MM.1S (cell line): ENCODE results near the gene MEDAG.

Source experiments
- DNase-seq: peaks from one replicate; pipeline ENCODE4 v3.0.0-alpha.2; 2015
- H2AFZ ChIP-seq: fragments of 300-600 bp; sonication (generic); 2 replicates; pipeline ENCODE4 v1.6.0; 2016; ENCODE audit warnings: antibody characterized with exemption, low read length
- H3F3A ChIP-seq: fragments of 300-600 bp; sonication (generic); 2 replicates; pipeline ENCODE4 v1.6.1; 2016; ENCODE audit warnings: mild to moderate bottlenecking, antibody characterized with exemption, low read length, moderate library complexity, mixed read lengths; ENCODE audit not compliant: insufficient read depth
- H3K27ac ChIP-seq: fragments of 300-600 bp; sonication (generic); 2 replicates; pipeline ENCODE4 v1.5.1; 2016; ENCODE audit warnings: mild to moderate bottlenecking, low read length
- H3K27me3 ChIP-seq: fragments of 300-600 bp; sonication (generic); replicated peaks from 2 replicates; pipeline ENCODE4 v1.6.0; 2016; ENCODE audit warnings: low read length; ENCODE audit not compliant: insufficient read depth
- H3K36me3 ChIP-seq: fragments of 300-600 bp; sonication (generic); replicated peaks from 2 replicates; pipeline ENCODE4 v1.6.1; 2016; ENCODE audit warnings: mild to moderate bottlenecking, low read length, mixed read lengths; ENCODE audit not compliant: insufficient read depth
- H3K4me1 ChIP-seq: fragments of 300-600 bp; sonication (generic); 2 replicates; pipeline ENCODE4 v1.6.1; 2016; ENCODE audit warnings: low read length, mixed read lengths
- H3K4me2 ChIP-seq: fragments of 300-600 bp; sonication (generic); 2 replicates; pipeline ENCODE4 v1.6.0; 2016; ENCODE audit warnings: low read depth, low read length
- H3K4me3 ChIP-seq: fragments of 300-600 bp; sonication (generic); 2 replicates; pipeline ENCODE4 v1.5.1; 2016; ENCODE audit warnings: low read length, mixed read lengths
- H3K79me2 ChIP-seq: fragments of 300-600 bp; sonication (generic); 2 replicates; pipeline ENCODE4 v1.6.1; 2016; ENCODE audit warnings: mixed run types, low read length, mixed read lengths
- H3K9ac ChIP-seq: fragments of 300-600 bp; sonication (generic); 2 replicates; pipeline ENCODE4 v1.6.1; 2016; ENCODE audit warnings: low read length, mixed read lengths
- H3K9me2 ChIP-seq: fragments of 300-600 bp; sonication (generic); replicated peaks from 2 replicates; pipeline ENCODE4 v1.6.1; 2016; ENCODE audit warnings: mild to moderate bottlenecking, low read length, mixed read lengths; ENCODE audit not compliant: insufficient read depth
- H3K9me3 ChIP-seq: fragments of 300-600 bp; sonication (generic); replicated peaks from 2 replicates; pipeline ENCODE4 v1.6.1; 2016; ENCODE audit warnings: mild to moderate bottlenecking, low read length, mixed read lengths; ENCODE audit not compliant: insufficient read depth
- H4K20me1 ChIP-seq: fragments of 300-600 bp; sonication (generic); 2 replicates; pipeline ENCODE4 v1.6.1; 2016; ENCODE audit warnings: mild to moderate bottlenecking, low read length, moderate library complexity, mixed read lengths; ENCODE audit not compliant: insufficient read depth
- EZH2 ChIP-seq: fragments of 300-600 bp; sonication (generic); optimal IDR thresholded peaks from 2 replicates; pipeline ENCODE3; 2017; ENCODE audit warnings: low read depth, mild to moderate bottlenecking, antibody characterized with exemption, low read length, mixed read lengths
- EZH2phosphoT487 ChIP-seq: fragments of 300-600 bp; sonication (generic); IDR thresholded peaks from 2 replicates; pipeline ENCODE4 v1.6.1; 2018; ENCODE audit warnings: antibody characterized with exemption, low read length
- TF ChIP-seq, protein P1 (sequence below): fragments of 300-600 bp; sonication (generic); IDR thresholded peaks from 2 replicates; pipeline ENCODE4 v1.5.1; 2016; ENCODE audit warnings: antibody characterized with exemption, low read length, mixed read lengths

The MEDAG gene

DNA sequence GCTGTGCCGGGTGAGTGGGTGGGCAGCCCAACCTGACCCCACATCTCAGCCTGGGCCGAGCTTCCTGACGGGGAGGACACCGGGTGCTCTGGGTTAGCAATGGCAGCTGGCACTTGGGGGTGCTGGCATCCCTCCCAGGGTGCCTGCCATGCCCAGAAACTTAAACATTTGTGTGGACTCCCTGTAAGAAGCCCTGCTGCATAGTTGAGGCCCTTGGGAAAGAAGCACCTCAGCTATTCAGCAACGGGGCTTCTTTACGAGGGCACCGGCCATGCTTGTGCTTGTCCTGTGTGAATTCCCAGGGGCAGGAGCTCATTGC, 33.8 kb upstream of the MEDAG start:
- no peaks in the 10 kb centered on the region for H3K9me2 ChIP-seq
- DNase-seq = no peak
- H3K27ac ChIP-seq = no peak overlapping the region
- no peaks in the 10 kb centered on the region for H3F3A ChIP-seq
- TF ChIP-seq, protein P1, sequence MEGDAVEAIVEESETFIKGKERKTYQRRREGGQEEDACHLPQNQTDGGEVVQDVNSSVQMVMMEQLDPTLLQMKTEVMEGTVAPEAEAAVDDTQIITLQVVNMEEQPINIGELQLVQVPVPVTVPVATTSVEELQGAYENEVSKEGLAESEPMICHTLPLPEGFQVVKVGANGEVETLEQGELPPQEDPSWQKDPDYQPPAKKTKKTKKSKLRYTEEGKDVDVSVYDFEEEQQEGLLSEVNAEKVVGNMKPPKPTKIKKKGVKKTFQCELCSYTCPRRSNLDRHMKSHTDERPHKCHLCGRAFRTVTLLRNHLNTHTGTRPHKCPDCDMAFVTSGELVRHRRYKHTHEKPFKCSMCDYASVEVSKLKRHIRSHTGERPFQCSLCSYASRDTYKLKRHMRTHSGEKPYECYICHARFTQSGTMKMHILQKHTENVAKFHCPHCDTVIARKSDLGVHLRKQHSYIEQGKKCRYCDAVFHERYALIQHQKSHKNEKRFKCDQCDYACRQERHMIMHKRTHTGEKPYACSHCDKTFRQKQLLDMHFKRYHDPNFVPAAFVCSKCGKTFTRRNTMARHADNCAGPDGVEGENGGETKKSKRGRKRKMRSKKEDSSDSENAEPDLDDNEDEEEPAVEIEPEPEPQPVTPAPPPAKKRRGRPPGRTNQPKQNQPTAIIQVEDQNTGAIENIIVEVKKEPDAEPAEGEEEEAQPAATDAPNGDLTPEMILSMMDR = no peak
- TF ChIP-seq EZH2phosphoT487 (no peak), EZH2 (no peak)
- H3K4me1 ChIP-seq = no peaks in the 10 kb centered on the region
- H2AFZ ChIP-seq = no peak overlapping the region
- H3K9ac ChIP-seq = no peak overlapping the region
- H3K27me3 ChIP-seq = no peaks in the 10 kb centered on the region
- no peaks in the 10 kb centered on the region for H4K20me1 ChIP-seq
- no peaks in the 10 kb centered on the region for H3K36me3 ChIP-seq
- no peaks in the 10 kb centered on the region for H3K79me2 ChIP-seq
- no peak overlapping the region for H3K4me2 ChIP-seq
- no peak overlapping the region for H3K4me3 ChIP-seq
- H3K9me3 ChIP-seq = no peaks in the 10 kb centered on the region

DNA sequence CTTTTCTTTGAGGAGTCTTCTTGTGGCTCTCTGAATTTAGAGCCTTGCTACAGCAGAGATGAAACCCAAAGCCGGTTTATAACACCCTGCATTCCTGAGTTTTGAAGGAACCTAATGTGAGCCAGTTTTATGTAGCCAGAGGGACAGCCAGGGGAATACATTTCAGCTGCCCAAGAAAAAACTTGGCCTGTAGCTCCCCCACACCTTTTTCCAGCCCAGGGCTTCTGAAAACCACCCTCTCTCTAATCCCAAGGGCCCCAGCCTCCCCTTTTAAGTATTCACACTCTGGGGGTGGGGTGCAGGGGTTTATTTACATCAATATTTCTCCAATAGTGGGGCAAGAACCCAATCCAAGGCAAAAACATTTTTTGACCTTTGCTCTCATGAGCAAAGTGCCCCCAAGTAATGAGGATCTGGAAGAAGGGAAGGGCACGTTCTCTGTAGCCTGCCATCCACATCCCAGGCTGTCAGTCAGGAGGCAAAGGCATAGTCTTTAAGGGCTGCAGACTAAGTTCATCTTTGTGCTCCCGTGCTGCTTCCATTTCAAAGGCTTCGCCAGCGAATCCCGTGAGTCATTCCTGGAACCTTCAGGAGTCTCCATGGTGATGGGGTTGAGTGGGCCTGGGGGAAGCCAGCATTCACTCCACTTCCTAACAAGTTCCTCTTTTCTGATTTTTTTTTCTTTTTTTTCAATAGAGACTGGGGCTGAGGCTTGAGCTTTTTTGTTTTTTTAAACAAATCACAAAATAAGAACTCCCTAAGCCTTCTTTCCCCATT, 33.2 kb upstream of the MEDAG start:
- Histone ChIP-seq H3K4me1 (no peaks in the 10 kb centered on the region), H3K9me3 (no peaks in the 10 kb centered on the region), H3K27ac (no peak overlapping the region), H3K9me2 (no peaks in the 10 kb centered on the region), H2AFZ (no peak overlapping the region), H3F3A (no peaks in the 10 kb centered on the region), H3K79me2 (no peaks in the 10 kb centered on the region), H3K4me2 (no peak overlapping the region), H3K4me3 (no peak overlapping the region), H3K36me3 (no peaks in the 10 kb centered on the region), H4K20me1 (no peaks in the 10 kb centered on the region), H3K27me3 (no peaks in the 10 kb centered on the region), H3K9ac (no peak overlapping the region)
- no peak for DNase-seq
- TF ChIP-seq EZH2 (no peak), EZH2phosphoT487 (no peak)
- TF ChIP-seq, protein P1 = no peak

DNA sequence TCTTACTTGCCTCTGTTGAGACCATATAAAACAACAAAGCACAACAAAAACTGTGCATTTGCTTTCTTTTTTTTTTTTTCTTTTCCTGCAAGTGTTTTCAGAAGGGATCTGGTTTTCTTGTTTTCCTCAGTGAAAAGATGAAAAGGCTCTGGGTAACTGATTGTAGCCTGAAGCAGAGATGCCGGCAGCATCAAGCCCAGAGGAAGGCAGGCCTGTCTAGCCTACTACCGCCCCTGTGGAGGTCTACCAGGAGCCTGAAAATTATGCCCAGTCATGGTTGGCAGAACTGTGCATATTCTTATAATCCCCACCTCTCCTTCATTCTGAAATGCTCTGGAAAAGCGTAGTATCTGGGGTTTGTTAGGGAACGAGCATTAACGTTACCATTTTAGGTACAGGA, 32.6 kb upstream of the MEDAG start:
- no peaks in the 10 kb centered on the region for H3K9me3 ChIP-seq
- H3K4me3 ChIP-seq = no peak overlapping the region
- no peak overlapping the region for H2AFZ ChIP-seq
- no peak overlapping the region for H3K9ac ChIP-seq
- H3K27ac ChIP-seq = no peak overlapping the region
- H4K20me1 ChIP-seq = no peaks in the 10 kb centered on the region
- no peaks in the 10 kb centered on the region for H3F3A ChIP-seq
- no peak for DNase-seq
- H3K4me2 ChIP-seq = no peak overlapping the region
- TF ChIP-seq EZH2phosphoT487 (no peak), EZH2 (no peak)
- TF ChIP-seq, protein P1 = no peak
- no peaks in the 10 kb centered on the region for H3K4me1 ChIP-seq
- H3K79me2 ChIP-seq = no peaks in the 10 kb centered on the region
- no peaks in the 10 kb centered on the region for H3K36me3 ChIP-seq
- no peaks in the 10 kb centered on the region for H3K9me2 ChIP-seq
- no peaks in the 10 kb centered on the region for H3K27me3 ChIP-seq
